ENCODE measurements around the gene MYO5C.
"Not testable (repeated sequence)": the region's sequence is repeated elsewhere in the genome, so short reads cannot be mapped to it uniquely, and the experiment has no call there.

The MYO5C gene

GRCh38 chr15:52303093-52303772 is 7.6 kb upstream of the MYO5C start:
- no peak for DNase-seq

GRCh38 chr15:52301265-52301847 is 5.8 kb upstream of the MYO5C start:
- DNase-seq, result no peak

- no peak for DNase-seq
Measured at GRCh38 chr15:52294881-52295420, 653 bp downstream of the MYO5C start.

- no peak for DNase-seq
Measured at GRCh38 chr15:52292780-52293392, 2.7 kb downstream of the MYO5C start.

GRCh38 chr15:52291204-52291603 is 4.4 kb downstream of the MYO5C start:
- no peak for DNase-seq

GRCh38 chr15:52290800-52291199 is 4.8 kb downstream of the MYO5C start:
- no peak for DNase-seq

GRCh38 chr15:52290329-52290728 is 5.3 kb downstream of the MYO5C start:
- no peak for DNase-seq

GRCh38 chr15:52289629-52290081 is 5.9 kb downstream of the MYO5C start:
- no peak for DNase-seq

GRCh38 chr15:52288986-52289385 is 6.6 kb downstream of the MYO5C start:
- no peak for DNase-seq

GRCh38 chr15:52288051-52288942 is 7.3 kb downstream of the MYO5C start:
- DNase-seq, result no peak

GRCh38 chr15:52287114-52287513 is 8.5 kb downstream of the MYO5C start:
- no peak for DNase-seq

GRCh38 chr15:52285941-52286340 is 9.7 kb downstream of the MYO5C start:
- not testable (repeated sequence) for DNase-seq

GRCh38 chr15:52284164-52284563 is 11.4 kb downstream of the MYO5C start:
- peak; percentile 72 for DNase-seq

GRCh38 chr15:52283281-52283680 is 12.3 kb downstream of the MYO5C start:
- no peak for DNase-seq

GRCh38 chr15:52282418-52282817 is 13.2 kb downstream of the MYO5C start:
- no peak for DNase-seq

- DNase-seq, result no peak
Measured at GRCh38 chr15:52281085-52282035, 14.2 kb downstream of the MYO5C start.

- DNase-seq, result no peak
Measured at GRCh38 chr15:52280326-52281084, 15.1 kb downstream of the MYO5C start.

GRCh38 chr15:52278636-52279367 is 16.8 kb downstream of the MYO5C start:
- no peak for DNase-seq

- DNase-seq, result no peak
Measured at GRCh38 chr15:52278135-52278534, 17.5 kb downstream of the MYO5C start.

- no peak for DNase-seq
Measured at GRCh38 chr15:52277575-52277974, 18.0 kb downstream of the MYO5C start.
